Measurements from ENCODE around the gene GUCA2B. TPM values are rescaled to one million over a fixed set of nuclear protein-coding genes. Genes with fewer than 3 reads are reported as not detected.

GUCA2B gene
- total and polyA plus RNA-seq, 2 donors, result not detected

DNA sequence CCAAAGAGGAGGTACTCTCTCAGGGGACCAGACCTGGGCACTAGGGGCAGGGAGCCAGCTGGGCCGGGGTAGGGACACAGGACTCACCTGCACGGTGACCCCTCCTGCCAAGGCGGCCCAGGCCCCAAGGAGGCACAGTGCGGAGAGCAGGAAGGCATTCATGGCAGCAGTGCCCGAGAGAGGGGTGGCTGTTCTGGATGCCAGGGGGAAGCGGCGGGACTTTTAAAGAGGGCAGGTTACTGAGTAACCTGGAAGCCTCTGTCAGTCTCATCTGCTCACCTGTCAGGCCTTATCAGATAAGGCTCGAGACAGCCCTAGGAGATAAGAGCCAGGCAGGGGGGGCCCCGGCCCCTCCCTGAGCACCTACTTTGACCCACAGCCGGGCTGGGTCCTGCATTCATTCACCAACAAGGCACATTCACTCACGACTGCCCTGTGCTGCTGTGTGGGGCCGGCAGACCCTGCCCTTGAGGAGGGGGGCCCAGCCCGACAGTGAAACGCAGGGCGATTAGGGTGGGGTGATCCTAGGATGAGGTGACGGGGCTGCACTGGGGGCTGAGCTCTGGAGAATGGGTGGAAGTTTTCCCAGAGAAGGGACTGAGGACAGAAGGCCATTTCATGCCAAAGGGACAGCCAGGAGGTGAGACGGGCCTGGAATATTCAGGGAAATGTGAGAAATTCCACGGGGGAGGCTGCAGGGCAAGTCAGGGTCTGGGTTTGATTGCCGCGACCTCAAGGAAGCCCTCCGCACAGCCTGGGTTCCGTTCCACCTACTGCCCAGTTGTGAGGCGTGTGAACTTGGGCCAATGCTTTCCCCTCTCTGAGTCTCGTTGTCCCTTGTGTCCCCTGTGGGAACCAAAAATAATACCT is 11.6 kb downstream of the GUCA2B start, which contains the start of gene GUCA2A:
Gene GUCA2A, minus strand, starts transcription at position 195 of the 870 bp plus-strand sequence. Its CDS starts 33 bp downstream, at position 162.
- H3K4me3 ChIP-seq (ENCODE audit: low read depth, low read length), result no peak within 1 kb of the TSS
- H3K27ac ChIP-seq (ENCODE audit: low read depth), result no peak within 1 kb of the TSS
- 73% methylated on average over 24 of the region's 24 CpGs for WGBS
- no peaks in the 10 kb centered on the region for H3K36me3 ChIP-seq (ENCODE audit: insufficient read depth)
- no peak for DNase-seq (ENCODE audit: extremely low spot score)
- H3K4me1 ChIP-seq (ENCODE audit: insufficient read depth), result no peaks in the 10 kb centered on the region

DNA sequence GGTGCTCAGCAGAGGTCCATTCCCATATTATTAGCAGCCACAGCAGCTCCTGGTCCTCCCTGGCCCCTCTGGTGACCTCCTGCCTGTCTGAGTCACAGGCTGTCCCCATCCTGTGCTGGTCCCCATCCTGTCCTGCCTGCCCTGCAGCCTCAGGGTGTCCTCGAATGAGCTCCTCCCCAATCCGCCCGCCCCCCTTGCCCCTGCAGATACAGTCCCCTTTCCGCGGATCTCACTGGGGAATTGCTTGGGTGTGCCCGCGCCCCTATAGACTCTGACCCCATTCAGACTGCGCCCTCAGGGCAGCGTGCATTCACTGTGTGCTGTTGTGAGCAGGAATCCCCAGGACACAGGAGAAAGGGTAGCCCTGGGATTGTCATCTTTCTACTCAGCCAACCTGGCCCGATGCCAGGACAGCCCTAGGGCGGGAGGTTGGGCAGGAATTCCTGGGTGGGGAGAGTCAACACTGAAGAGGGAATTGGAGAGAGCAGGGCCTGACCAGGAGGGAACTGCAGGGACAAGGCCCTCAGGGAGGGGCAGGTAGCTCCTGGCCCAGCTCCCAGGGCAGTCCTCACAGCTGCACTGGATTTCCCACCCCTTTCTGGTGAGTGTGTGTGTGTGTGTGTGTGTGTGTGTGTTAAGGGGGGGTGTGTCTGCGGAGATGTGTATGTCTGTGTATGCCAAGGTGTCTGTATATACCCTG is 12.5 kb downstream of the GUCA2B start:
- Histone ChIP-seq H3K4me1 (ENCODE audit: insufficient read depth) (no peaks in the 10 kb centered on the region), H3K36me3 (ENCODE audit: insufficient read depth) (no peaks in the 10 kb centered on the region), H3K27ac (ENCODE audit: low read depth) (no peak overlapping the region), H3K4me3 (ENCODE audit: low read depth, low read length) (no peak overlapping the region)
- DNase-seq (ENCODE audit: extremely low spot score), result peak; percentile 59
- 53% methylated on average over 12 of the region's 12 CpGs for WGBS

DNA sequence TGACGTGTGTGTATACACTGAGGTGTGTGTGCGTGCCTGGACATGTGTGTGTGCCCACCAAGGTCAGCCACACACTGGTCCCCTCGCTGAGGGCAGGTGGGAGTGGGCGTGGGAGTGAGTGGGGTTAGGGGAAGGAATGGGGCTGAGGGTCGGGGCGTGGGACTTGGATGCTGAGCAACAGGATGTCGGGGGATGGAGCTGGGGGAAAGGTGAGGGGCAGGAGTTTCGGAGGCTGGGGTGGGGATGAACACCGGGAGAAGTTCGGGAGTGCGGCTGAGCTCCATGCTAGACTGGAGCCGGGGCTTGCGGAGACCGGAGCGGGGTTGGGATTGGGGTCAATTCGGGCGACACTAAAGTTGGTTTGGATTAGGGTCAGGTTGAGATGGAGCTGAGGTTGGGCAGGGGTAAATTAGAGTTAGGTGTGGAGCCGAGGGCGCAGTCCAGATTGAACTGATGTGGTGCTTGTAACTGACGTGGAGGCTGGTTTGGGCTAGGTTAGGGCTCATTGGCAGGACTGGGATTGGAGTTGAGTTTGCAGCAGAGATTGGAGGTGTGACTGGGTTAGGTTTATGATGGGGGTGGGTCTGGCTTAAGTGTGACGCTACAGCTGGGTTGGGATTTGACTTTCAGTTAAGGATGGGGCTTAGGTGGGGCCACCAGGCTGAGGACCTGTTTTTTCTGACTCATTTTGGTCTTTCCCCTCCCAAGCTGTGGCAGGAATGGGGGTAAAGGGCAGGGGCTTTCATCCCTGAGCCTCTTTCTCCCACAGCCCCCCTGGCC is 14.6 kb downstream of the GUCA2B start:
- no peaks in the 10 kb centered on the region for H3K36me3 ChIP-seq (ENCODE audit: insufficient read depth)
- no peak for DNase-seq (ENCODE audit: extremely low spot score)
- H3K27ac ChIP-seq (ENCODE audit: low read depth), result no peak overlapping the region
- no peaks in the 10 kb centered on the region for H3K4me1 ChIP-seq (ENCODE audit: insufficient read depth)
- H3K4me3 ChIP-seq (ENCODE audit: low read depth, low read length), result no peak overlapping the region
- 77% methylated on average over 21 of the region's 21 CpGs for WGBS

DNA sequence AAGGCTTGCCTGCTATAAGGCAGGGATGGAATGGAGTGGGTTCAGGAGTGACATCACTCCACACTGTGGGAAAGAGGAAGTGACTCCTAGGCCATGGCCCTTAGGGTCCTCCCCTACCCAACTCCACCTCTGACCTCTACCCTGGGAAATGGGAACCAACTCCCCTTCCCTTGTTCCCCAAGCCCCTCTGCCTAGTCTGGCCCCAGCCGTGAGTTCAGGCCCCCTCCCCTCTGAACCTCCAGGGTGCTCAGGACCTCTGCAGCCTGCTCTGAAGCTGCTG is 15.1 kb downstream of the GUCA2B start:
- no peaks in the 10 kb centered on the region for H3K36me3 ChIP-seq (ENCODE audit: insufficient read depth)
- no peak overlapping the region for H3K27ac ChIP-seq (ENCODE audit: low read depth)
- no peak overlapping the region for H3K4me3 ChIP-seq (ENCODE audit: low read depth, low read length)
- DNase-seq (ENCODE audit: extremely low spot score), result no peak
- H3K4me1 ChIP-seq (ENCODE audit: insufficient read depth), result no peaks in the 10 kb centered on the region
- WGBS, result 83% methylated on average over 1 of the region's 1 CpG

DNA sequence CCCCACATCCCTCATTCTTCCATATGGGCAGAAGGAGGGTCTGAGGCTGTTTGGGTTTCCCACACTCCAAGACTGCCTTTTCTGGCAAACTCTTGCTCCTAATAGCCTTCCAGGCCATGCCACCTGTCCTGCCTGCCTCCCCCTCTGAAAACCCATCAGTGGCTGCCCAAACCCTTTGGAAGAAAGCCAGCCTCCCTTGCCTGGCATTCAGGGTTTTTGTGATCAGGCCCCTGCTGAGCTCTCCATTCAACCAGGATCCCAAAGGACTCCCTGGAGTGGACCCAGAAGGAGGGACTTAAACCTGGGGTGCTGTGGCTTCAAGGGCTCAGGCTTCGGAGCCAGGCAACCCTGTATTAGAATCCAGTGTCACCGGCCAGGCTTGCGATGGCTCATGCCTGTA is 15.6 kb downstream of the GUCA2B start:
- Histone ChIP-seq H3K4me1 (ENCODE audit: insufficient read depth) (no peaks in the 10 kb centered on the region), H3K4me3 (ENCODE audit: low read depth, low read length) (no peak overlapping the region), H3K36me3 (ENCODE audit: insufficient read depth) (no peaks in the 10 kb centered on the region), H3K27ac (ENCODE audit: low read depth) (no peak overlapping the region)
- DNase-seq (ENCODE audit: extremely low spot score), result no peak
- 91% methylated on average over 3 of the region's 3 CpGs for whole genome bisulfite sequencing

DNA sequence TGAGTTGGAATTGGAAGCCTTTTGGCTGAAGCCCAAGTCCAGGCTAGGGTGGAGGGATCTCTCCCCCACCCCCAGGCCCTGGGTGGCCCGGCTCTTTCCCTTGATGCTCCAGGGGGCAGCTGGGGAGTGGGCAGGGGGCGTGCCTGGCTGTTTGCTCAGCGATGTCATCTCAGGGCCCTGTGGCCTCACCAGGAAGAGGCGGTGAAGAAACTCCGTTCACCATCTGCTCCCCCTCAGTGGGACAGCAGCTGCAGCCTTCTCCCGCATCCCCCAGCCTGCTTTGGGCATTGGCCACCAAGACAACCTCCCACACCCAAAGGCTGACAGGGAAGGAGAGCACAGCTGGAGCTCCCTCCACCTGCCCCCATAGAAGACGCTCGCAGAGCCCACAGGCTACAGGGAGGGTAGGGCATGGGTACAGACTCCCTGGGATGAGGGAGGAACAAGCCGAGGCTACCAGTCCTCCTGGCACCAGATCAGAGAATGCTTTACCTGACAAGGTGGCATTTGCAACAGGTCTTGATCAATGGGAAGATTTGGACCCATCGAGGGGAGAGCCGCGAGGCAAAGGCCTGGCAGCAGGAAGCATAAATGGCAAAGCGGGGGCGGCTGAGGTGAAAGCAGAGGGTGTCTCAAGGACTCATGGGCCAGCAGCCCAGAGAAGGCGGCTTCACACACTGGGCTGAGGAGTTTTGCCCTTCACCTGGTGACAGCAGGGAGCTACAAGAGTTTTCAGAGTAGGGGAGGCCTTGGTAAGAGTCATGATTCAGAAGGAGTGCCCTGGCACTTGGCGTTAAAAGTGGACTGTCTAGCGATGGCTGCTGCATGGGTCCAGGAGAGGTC is 17.8 kb downstream of the GUCA2B start:
- 65% methylated on average over 17 of the region's 17 CpGs for WGBS
- Histone ChIP-seq H3K4me3 (ENCODE audit: low read depth, low read length) (no peak overlapping the region), H3K27ac (ENCODE audit: low read depth) (no peak overlapping the region), H3K36me3 (ENCODE audit: insufficient read depth) (no peaks in the 10 kb centered on the region), H3K4me1 (ENCODE audit: insufficient read depth) (no peaks in the 10 kb centered on the region)
- DNase-seq (ENCODE audit: extremely low spot score), result no peak

DNA sequence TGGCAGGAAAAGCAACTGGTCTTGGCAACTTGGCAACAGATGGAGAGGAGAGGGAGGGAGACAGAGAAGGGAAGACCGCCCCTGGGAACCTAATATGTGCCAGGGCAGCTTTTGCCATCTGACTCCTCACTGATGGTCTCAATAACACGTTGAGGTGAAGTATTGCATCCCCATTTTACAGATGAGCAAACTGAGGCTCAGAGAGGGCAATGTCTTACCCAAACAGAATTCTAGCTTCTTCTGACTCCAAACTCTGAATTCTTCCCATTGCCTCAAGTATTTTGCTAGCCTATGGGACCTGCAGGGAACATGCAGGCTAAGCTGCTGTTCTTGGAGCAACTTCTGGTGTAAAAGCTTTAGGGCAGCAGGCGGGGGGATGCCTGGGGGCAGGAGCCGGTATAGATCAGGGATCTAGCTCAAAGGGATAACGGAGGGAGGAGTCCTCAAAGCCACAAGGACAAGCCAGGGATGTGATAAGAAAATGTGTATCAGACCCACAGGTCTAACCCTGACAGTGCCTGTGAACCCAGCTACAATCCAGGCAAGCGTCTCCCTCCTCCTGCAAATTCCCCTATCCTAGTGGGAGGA is 18.6 kb downstream of the GUCA2B start:
- Histone ChIP-seq H3K36me3 (ENCODE audit: insufficient read depth) (no peaks in the 10 kb centered on the region), H3K4me1 (ENCODE audit: insufficient read depth) (no peaks in the 10 kb centered on the region), H3K27ac (ENCODE audit: low read depth) (no peak overlapping the region), H3K4me3 (ENCODE audit: low read depth, low read length) (no peak overlapping the region)
- no peak for DNase-seq (ENCODE audit: extremely low spot score)
- 64% methylated on average over 6 of the region's 6 CpGs for WGBS

DNA sequence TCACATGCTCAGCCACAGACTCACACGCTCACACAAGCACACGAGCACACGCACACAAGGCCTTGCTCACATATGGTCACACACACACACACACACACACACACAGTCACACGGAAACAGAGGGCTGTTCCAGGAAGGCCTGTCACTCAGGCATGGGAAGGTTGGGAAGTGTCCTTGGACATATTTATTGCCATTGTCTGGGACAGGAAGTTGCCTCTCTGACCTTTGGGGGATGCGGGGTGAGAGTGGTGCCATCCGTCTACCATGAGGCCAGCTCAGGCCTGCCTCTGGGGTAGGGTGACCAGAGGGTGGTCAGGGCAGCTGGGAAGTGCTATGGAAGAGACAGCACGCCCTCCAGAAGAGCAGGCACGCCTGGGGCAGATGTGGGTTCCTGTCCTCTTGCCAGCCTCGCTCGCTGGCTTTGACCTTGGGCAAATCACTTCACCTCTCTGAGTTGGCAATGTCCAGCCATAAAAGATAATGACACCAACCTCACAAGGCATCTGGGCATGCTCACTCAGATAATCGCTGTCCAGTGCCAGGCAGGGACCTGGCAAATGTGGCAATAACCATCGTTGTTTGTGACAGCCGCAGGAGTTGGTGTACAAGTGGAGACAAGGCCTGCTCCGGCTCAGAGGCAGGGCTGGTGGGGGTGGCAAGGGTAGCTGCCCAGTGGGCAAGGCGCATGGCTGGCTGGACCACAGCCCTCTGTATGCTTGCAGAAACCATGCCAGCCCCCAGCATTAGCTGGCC is 19.3 kb downstream of the GUCA2B start:
- 53% methylated on average over 15 of the region's 15 CpGs for WGBS
- Histone ChIP-seq H3K4me1 (ENCODE audit: insufficient read depth) (no peaks in the 10 kb centered on the region), H3K27ac (ENCODE audit: low read depth) (no peak overlapping the region), H3K36me3 (ENCODE audit: insufficient read depth) (no peaks in the 10 kb centered on the region), H3K4me3 (ENCODE audit: low read depth, low read length) (no peak overlapping the region)
- DNase-seq (ENCODE audit: extremely low spot score), result no peak

DNA sequence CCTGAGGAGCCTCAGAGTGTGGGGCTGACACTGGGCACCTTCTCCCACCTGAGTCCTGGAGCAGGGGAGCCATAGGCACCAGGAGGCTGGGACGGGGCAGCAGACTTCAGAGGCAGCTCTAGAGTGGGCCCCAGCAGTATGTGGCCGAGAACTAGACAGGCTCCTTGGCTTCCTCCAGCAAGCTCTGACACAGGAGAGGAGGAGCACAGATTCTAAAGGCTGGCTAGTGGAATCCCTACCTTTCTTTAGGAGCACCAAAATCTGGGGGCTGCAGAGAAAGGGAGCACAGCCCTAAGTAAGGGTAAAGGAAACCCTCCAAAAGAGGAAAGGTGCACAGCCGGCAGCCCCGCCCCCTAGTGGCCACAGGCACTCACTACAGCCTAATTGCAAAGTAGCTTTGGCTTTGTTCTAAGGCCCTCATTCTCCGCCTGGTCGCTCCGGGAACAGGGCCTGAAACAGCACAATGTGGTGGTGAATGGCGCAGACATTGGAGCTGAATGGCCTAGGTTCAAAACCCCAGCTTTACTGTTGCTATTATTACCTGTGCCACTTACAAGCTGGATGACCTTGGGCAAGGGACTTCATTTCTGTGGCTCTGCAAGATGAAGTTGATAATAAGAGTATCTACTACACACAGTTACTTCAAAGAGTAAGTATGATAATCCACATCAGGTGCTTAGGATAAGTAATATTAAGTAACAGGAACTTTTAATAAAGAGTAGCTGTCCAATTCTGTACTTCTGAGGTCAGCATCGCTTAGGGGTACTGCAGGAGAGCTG is 20.1 kb downstream of the GUCA2B start:
- no peak for DNase-seq (ENCODE audit: extremely low spot score)
- Histone ChIP-seq H3K4me3 (ENCODE audit: low read depth, low read length) (no peak overlapping the region), H3K36me3 (ENCODE audit: insufficient read depth) (no peaks in the 10 kb centered on the region), H3K27ac (ENCODE audit: low read depth) (no peak overlapping the region), H3K4me1 (ENCODE audit: insufficient read depth) (no peaks in the 10 kb centered on the region)
- 39% methylated on average over 9 of the region's 9 CpGs for WGBS

DNA sequence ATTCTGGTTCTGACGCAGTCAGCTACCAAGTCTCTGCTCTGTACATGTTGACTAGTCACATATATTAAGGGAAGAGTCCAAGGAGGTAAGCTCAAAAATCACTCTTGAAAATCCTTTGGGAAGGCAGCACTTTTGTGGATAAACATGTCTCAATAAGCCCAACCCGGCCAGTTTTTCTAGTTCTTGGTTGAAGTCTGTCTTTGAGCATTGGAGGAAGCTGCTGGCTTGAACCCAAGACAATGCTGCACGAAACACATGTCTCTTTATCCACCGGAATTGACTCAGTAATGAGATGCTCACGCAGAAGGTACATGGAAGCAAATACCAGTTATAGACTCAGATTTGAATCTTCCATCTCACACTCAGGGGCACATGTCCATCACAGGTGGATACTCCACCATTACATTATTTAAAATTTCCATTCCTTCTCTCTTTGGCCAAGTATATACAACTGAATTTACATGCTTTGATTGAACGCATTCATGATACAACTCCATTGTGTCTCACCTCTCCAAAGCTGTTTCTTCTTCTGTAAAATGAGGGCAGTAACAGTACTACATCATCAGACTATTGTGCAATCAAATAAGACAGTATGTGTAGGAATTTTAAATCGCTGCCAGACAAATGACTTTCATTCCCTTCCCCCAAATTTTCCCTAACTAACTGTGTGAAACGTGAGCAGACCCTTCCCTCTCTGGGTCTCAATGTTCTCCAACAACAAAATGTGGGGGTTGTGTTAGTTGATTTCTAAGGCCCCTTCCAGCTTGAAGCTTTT is 20.9 kb downstream of the GUCA2B start:
- no peak for DNase-seq (ENCODE audit: extremely low spot score)
- H3K27ac ChIP-seq (ENCODE audit: low read depth), result no peak overlapping the region
- H3K4me1 ChIP-seq (ENCODE audit: insufficient read depth), result no peaks in the 10 kb centered on the region
- no peaks in the 10 kb centered on the region for H3K36me3 ChIP-seq (ENCODE audit: insufficient read depth)
- 64% methylated on average over 8 of the region's 8 CpGs for WGBS
- no peak overlapping the region for H3K4me3 ChIP-seq (ENCODE audit: low read depth, low read length)

DNA sequence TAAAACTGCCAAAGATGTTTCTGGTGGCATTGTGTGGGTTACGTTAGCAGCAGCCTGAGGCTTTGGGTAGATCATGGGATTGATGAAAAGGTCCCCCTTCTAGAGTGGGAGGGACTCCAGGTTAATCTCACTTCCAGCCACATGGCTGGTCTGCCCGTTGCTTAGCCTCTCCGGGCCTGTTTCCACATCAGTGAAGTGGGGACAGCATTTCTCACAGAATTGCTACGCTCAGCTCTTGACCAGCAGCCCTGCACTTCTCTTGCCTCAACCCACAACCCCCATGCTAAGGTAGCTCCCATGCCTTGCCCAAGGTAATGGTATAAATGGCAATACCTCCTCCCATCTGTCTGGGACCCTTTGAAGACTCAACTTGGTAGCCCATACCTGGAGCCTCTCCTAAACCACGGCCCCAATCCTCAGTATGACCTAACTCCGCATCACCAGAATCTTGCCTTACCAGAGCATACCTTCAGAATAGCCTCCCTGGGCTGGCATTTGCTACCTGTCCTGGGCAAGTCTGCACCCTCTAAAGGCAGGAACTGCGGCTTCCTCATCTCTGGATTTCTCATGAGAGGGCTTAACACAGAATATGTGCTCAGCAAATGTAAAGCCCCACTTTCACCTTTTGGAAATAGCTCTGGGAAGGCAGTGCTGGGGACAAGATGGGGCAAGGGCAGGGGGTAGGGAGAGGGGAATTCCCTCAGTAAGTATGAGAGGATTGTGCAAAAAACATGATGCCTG is 22.3 kb downstream of the GUCA2B start:
- Histone ChIP-seq H3K4me1 (ENCODE audit: insufficient read depth) (no peaks in the 10 kb centered on the region), H3K36me3 (ENCODE audit: insufficient read depth) (no peaks in the 10 kb centered on the region), H3K27ac (ENCODE audit: low read depth) (no peak overlapping the region), H3K4me3 (ENCODE audit: low read depth, low read length) (no peak overlapping the region)
- DNase-seq (ENCODE audit: extremely low spot score), result no peak
- WGBS, result 92% methylated on average over 7 of the region's 7 CpGs

Data from urinary bladder (tissue), 4 donors.